ENCODE measurements around the gene SRGAP1.
"Not testable (repeated sequence)": the region's sequence is repeated elsewhere in the genome, so short reads cannot be mapped to it uniquely, and the experiment has no call there.

The SRGAP1 gene

DNA sequence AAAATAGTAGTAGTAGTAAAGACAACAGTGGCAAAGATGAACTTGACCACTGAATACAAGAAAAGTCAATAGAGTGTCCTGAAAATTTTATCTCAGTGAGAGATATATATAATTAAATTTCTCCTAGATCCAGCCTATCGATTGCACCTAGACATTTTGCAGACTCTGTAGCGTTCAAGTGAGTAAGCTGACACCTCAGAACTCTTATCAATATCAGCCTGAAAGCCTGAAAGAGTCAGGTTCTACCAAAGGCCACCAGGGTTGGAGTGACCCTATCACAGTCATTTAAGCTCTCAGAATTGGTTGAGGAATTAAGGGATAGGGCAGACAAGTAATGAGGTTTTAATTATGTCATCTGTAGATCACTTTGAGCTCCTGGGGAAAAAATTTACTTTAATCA lies 174.6 kb downstream of the SRGAP1 start:
- DNase-seq: no peak

GRCh38 chr12:64019654-64020053 lies 175.2 kb downstream of the SRGAP1 start:
- no peak for DNase-seq

GRCh38 chr12:64025174-64025958 lies 180.9 kb downstream of the SRGAP1 start:
- DNase-seq: no peak

- no peak for DNase-seq
Observed at GRCh38 chr12:64027311-64027710, 182.8 kb downstream of the SRGAP1 start.

GRCh38 chr12:64028541-64028940 lies 184.0 kb downstream of the SRGAP1 start:
- DNase-seq: no peak

DNA sequence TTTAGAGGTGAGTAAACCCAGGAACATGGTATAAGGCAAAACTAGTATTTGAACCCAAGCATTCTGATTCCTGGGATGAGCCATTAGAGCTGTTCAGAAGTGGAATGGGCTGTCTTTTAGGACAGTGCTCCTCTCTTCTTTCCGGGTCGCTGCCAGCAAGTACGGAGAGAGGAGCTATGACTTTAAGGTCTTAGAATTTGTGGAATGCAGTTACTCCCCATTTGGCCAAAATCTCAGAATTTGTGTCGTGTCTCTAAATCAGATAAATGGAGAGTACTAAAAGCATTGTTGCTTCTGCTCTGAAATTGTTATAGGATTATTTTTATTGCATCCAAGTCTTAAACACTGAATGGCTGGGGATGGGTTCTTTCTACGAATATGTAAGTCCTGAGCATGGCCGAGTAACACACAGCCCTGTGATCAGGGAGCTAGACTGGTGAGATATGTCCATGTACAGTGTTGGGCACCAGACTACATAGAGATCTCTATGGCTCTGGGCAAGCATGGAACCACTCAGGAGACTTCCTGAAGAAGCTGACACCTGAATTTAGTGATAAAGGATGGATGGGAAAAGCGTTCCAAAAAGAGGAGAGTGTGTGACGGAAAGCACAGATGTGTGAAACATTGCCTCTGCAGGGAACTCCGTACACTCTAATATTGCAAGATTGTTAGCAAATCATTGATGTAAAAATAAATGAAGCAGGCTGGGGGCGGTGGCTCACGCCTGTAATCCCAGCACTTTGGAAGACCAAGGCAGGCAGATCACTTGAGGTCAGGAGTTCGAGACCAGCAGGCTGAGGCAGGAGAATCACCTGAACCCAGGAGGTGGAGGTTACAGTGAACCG lies 184.7 kb downstream of the SRGAP1 start:
- no peak for DNase-seq

- DNase-seq: no peak
Observed at GRCh38 chr12:64030155-64030554, 185.7 kb downstream of the SRGAP1 start.

DNA sequence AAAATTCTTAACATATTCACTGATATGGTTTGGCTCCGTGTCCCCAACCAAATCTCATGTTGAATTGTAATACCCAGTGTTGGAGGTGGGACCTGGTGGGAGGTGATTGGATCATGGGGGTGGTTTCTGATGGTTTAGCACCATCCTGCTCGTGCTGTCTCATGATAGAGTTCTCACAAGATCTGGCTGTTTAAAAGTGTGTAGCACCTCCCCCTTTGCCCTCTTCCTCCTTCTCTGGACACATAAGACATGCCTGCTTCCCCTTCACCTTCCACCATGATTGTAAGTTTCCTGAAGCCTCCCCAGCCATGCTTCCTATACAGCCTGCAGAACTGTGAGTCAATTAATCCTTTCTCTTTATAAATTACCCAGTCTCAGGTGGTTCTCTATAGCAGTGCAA lies 189.6 kb downstream of the SRGAP1 start:
- DNase-seq: not testable (repeated sequence)

- no peak for DNase-seq
Observed at GRCh38 chr12:64034901-64035576, 190.5 kb downstream of the SRGAP1 start.

DNA sequence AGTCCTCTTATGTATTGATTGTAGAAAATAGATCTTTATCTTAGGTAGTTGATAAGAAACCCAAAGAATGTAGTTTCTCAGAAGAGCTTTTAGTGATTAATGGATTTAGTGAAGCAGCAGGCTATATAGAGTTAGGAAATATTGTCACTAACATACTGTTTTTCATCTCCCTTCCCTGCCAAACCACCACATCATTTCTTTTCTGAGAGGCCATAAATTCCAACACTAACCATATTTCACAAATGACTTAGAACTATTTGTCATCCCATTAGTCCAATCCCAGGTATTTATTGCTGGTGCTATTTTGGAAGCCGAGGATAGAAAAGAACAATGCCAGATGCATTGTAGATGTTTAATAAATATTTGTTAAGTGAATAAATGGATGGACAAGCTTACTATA lies 191.9 kb downstream of the SRGAP1 start:
- no peak for DNase-seq

DNA sequence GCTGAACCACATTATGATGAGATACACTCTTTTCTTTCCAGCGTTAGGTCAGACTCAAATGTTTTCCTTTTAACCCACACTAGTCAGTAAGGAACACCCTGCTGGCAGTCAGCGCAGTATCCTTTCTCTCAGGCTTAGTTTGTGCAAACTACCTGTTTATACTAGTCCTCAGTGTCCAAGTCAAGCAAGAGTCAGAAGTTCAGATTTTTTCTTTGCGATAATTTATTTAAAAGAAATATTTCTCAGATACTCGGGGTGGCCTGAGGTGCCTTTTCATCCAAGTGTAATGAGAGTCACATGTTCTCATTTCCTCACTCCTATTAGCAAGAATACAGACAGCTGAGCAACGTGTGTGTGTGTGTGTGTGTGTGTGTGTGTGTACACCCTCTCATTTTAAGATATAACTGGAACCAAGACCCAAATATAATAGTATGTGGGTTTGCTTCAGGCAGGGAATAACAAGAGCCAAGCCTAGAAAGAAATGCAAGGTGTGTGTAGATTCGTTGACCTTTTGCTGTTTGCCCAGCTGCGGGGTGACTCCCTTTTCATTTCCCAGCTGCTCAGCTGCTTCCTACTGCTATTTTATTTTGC lies 194.9 kb downstream of the SRGAP1 start:
- no peak for DNase-seq

- no peak for DNase-seq
Observed at GRCh38 chr12:64042911-64043310, 198.4 kb downstream of the SRGAP1 start.

GRCh38 chr12:64044191-64044590 lies 199.7 kb downstream of the SRGAP1 start:
- no peak for DNase-seq

DNA sequence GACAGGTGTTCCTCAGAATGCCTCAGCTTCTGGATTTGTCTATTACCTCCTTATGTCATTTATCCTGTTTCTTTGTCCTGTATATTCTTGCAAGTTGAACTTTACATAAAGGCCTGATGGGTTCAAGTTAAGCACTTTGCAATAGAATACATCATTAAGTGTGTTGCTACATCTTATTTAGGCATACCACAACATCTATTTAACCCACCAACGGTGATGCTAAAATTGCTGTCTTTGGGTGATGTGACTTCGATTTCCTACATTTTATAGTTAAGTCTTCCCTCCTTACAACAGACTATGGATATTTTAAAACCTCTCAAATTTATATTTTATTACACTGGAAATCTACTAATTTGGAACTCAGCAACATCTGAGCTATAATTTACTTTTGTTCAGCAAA lies 206.6 kb downstream of the SRGAP1 start:
- no peak for DNase-seq

DNA sequence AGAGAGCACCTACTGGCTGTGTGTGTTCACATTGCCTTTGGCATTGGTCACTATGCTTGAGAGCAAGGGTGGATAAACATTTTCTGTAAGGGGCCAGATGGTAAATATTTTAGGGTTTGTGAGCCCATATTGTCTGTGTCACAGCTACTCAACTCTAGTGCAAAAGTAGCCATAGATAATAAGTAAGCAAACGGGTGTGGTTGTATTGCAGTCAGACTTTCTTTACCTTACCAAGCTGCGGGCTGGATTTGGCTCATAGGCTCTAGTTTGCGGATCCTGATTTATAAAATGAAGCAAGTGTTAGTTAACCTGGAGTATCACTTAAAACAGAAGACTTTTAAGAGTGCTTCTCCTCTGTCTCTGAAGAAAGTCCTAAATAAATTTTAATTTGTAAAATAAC lies 208.6 kb downstream of the SRGAP1 start:
- no peak for DNase-seq

- DNase-seq: no peak
Observed at GRCh38 chr12:64054079-64054520, 209.6 kb downstream of the SRGAP1 start.

DNA sequence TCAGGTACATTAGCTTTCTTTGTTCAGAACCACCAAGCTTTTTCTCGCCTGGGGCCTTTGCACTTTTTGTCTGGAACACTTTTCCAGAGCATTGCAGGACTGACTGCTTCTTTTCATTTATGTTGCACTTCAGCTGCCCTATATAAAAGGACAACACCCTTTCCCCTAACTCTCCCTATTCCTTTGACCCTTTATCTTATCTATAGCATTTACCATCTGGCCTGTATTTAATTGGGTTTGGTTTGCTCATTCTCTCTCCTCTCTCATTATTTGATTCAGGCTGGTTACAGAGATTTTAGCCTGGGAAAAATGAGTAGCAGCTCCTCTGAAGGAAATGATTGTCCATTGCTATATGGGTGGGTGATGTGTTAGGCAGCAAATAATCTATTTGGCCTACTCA lies 212.2 kb downstream of the SRGAP1 start:
- DNase-seq: no peak

DNA sequence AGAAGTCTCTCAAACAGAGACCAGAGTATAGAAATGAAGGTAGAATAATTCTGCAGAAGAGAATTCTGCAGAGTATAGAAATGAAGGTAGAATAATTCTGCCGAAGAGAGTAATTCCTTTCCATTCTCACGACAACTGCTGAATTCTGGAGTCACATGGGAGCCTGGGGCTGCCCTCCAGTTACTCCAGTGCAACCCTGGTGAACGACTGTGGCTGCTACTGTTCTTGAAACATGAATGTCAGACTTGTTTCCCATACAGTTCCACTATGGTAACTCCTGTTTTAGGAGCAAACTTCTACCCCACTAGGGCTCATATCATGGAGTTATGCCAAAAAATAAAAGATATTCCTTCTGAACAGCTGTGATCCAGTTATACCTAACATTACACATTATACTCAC lies 213.2 kb downstream of the SRGAP1 start:
- no peak for DNase-seq

GRCh38 chr12:64058541-64059265 lies 214.2 kb downstream of the SRGAP1 start:
- no peak for DNase-seq

DNA sequence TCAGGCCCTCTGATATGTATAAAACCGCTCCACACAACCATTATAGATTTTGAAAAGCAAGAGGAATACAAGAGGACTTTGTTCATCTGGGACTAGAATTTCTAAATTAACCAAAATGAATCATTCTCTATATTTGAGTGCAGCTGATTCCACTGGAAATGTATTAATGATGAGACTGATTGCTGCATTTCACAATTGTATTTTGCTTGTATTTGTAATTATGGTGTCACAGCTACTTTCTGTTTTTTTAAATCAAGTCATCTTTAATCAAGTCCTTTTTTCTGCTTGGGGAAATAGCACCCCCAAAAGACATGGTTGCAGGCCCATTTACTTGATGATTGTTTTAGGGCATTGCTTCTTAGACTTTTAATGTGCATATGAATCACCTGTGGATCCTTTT lies 215.2 kb downstream of the SRGAP1 start:
- no peak for DNase-seq

DNA sequence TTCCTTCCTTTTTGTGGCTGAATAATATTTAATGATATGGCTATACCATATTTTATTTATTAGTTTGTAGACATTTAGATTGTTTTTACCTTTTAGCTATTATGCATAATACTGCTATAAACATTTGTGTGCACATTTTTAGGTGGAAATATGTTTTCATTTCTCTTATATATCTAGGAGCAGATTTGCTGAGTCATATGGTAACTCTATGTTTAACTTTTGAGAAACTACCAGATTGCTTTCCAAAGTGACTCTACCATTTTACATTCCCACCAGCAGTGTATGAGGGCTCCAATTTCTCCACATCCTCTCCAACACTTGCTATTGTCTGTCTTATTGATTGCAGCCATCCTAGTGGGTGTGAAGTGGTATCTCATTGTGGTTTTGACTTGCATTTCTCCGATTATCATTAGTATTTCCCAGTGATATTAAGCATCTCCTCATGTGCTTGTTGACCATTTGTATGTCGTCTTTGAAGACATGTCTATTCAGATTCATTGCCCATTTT lies 217.4 kb downstream of the SRGAP1 start:
- DNase-seq: no peak

DNA sequence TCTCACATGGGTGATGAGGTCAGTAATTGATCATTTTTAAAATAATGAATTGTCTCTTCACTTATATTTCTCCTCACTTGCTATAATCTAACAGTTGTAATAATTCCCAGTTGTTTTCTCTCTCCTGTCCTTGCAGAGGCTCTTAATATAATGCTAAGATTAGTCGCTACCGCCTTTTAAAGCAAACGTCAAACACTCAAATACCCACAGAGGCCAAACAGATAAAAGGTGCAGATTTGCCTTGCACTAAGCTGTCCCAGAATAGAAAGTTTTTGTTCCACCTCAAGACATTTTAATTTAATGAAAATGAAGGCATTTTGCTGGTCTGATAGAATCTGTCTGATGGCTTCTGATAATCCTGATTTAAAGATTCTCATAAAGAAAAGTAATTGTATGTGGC lies 218.6 kb downstream of the SRGAP1 start:
- no peak for DNase-seq

All from KG1 (cell line).